Epithelial cell of umbilical artery (primary cell): Measurements from ENCODE around the gene APEH. TPM values are rescaled to one million over a fixed set of nuclear protein-coding genes. Genes with fewer than 3 reads are reported as not detected.

ENCODE experiments used
- total RNA-seq: library from RNA; depleted of rRNA; stranded (reverse); fragments of >200 nt; gene quantifications from 2 replicates; pipeline ENCODE4 v1.2.3, GENCODE V29; 2014

APEH gene
- total RNA-seq = 91.8 and 125 TPM in 2 replicates

DNA sequence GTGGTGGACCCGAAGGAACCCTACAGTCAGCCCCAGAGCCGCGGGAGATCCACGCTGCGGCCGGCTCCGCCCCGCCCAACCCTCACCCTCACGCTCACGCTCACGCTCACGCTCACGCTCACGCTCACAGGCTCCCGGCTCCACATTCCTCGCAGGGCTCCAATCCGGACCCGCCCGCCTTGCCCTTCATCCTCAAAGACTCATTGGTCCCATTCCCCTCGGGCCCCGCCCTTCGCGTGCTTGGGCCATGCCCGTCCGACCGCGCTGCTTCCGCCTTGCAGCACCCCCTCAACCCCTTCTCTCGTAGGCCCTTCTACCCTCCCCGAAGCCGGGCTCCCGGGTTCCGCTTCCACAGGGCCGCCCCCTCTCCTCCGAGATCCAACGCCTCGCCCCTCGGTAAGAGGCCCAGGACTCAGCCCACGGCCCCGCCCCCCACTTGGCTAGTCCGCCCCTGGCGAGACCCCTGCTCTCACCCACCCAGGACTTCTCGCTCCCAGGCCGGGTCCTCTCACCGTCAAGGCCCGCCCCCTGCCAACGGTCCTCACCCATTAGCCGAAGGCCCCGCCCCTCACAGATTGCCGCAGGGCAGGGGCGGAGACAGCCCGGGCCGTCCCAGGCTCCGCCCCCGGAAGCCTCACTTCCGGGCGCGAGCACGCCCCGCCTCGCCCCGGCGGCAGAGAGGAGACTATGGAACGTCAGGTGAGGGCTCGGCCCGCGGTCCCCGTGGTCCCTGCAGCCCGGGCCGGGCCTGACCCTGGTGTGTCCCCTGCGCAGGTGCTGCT is at the start of gene APEH:
TSS of gene APEH (plus strand) at position 637 of the 782 bp plus-strand sequence. CDS start at position 688, 51 bp downstream.

DNA sequence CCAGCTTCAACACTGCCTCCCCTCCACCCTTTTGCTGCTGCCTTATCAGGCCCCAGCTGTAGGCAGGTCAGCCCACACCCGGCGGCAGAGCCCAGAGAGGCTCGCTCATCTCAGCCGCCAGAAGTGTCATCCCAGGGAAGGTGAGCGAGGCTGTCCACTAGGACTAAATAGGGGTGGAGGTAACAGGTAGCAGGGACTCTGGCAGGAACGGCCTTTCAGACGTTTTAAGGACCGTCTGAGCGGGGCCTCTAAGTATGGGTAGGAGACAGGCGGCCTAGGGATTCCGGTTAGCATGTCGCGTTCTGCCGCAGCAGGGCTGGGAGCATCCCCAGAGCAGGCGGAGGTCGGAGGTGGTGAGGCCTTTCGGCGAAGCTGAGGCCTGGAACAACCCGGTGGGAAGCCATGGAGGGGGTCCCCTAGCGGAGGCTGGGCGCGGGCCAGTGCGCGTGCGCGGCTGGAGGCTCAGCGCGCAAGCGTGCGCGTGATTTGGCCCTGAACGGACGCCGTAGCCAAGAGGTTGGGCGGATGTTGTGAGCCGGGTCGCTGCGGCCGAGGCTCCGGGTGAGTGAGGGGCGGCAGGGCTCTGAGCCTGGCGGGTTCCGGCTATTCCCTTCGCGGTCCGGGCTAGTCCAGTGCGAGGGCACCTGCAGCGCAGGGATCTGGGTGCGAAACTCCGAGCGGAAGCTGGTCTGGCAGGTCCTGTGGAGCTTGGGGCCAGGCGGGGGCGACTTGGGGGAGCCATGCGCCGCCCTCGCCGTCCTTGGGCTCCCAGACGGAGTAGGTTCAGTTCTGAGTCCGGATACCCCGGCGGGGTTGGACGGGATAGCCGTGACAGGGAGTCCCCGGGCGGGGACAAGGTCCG is 15.1 kb downstream of the APEH start, which contains the start of the genes MST1 and RNF123:
TSS of gene MST1 (minus strand) at position 429 of the 862 bp plus-strand sequence. CDS start 783 bp downstream, outside the sequence.
TSS of gene RNF123 (plus strand) at position 512 of the 862 bp plus-strand sequence. CDS start 1,609 bp downstream, outside the sequence.

DNA sequence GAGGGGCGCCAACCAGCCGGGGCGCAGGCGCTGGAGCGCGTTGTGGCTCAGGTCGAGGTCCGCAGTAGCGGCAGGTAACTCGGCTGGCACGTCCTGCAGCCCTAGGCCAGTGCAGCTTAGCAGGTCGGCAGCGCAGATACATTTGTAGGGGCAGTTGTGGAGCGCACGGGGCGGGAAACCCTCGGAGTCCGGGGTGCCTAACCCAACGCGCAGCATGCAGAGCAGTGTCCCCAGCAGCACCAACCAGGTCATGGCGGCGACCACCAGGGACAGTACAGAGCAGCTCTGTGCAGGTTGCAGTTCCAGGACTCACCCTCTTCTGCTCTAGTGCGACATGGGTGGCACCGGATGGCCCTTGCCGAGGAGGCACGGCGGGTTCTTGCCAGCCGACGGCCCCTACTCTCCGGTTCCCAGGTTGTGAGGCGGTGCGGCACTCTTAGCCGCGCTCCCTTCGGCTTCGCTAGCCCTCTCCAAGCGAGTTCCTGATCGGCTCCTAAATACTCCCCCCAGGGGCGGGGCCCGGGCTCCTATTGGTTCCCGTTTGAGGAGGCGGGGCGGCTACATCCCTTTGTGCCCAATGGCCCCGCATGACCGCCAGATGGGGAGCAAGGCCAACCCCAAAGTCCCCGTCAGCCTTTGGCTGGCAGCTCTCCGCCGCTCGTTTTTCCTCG is 45.2 kb downstream of the APEH start, which contains the start of gene AMIGO3:
TSS of gene AMIGO3 (minus strand) at position 471 of the 671 bp plus-strand sequence. CDS start at position 252, 219 bp downstream.

DNA sequence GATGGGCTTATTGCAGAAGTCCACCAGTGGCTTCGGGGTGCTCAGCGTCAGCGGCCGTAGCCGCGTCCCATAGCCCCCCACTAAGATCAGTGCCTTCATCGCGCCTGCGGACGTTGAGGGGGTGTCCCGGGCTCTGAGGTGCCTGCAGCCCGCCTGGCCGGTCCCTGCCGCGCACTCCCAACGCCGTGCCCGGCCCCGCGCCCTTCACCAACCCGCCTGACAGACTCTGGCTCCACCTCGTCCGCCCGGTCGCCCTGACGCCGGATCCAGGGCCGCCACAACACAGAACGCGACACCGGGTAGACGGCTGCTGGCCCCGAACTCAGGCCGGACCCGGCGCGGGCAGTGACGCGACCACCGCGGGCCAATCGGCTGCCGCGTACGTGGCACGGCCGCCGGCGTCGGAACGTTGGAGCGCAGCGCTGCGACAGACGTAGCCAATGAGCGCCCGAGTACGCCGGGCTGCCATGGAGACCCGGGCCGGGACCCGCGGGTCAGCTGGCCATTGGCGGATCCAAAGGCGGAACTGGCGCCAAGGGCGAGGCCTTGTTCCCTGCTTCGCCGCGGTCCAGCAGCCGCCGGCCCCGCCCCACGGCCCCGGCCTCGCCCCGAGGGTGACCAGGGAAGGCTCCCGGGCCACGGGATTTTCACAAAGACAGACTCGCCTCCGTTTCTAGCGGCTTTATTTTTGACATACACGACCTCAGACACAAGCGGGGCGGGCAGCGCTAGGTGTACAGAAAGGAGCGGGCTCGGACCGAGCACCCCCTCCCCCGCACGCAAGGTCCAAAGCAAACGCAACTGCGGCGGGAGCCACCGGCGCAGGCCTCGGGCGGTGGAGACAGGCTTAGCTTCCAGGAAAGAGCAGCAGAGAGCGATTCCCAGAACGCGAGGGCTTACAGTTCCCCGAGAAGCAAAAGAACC is 49.7 kb downstream of the APEH start, which contains the start of gene GMPPB:
TSS of gene GMPPB (minus strand) at position 324 of the 924 bp plus-strand sequence. CDS start at position 99, 225 bp downstream.

Other genes starting within 250 kb of the APEH start
- 1.5 and 2.3 TPM in 2 replicates for gene NICN1, start 245.0 kb upstream of the APEH start, total RNA-seq
- gene DAG1, start 204.1 kb upstream of the APEH start, total RNA-seq = 20.1 and 30.2 TPM in 2 replicates
- gene BSN, start 119.9 kb upstream of the APEH start, total RNA-seq = under 0.01 TPM in 2 replicates
- gene MST1, start 15.1 kb downstream of the APEH start, total RNA-seq = 0.97 and 2.7 TPM in 2 replicates
- gene RNF123, start 15.2 kb downstream of the APEH start, total RNA-seq = 20.8 and 22.7 TPM in 2 replicates
- 0.32 TPM in 1 of 2 replicates, not detected in the other for gene AMIGO3, start 45.3 kb downstream of the APEH start, total RNA-seq
- gene GMPPB, start 49.6 kb downstream of the APEH start, total RNA-seq = 51.2 and 56.5 TPM in 2 replicates
- gene IP6K1, start 112.2 kb downstream of the APEH start, total RNA-seq = 32.5 and 56.5 TPM in 2 replicates
- not detected in 2 replicates for gene CDHR4, start 125.5 kb downstream of the APEH start, total RNA-seq
- gene INKA1, start 128.9 kb downstream of the APEH start, total RNA-seq = 14.3 and 16.1 TPM in 2 replicates
- gene UBA7, start 139.6 kb downstream of the APEH start, total RNA-seq = 18.2 and 69.8 TPM in 2 replicates
- gene TRAIP, start 182.2 kb downstream of the APEH start, total RNA-seq = 4.9 and 5.2 TPM in 2 replicates
- not detected in 2 replicates for gene CAMKV, start 195.6 kb downstream of the APEH start, total RNA-seq
- gene MST1R, start 229.5 kb downstream of the APEH start, total RNA-seq = 0.30 and 0.97 TPM in 2 replicates